ENCODE measurements around the gene ARF3.

GRCh38 chr12:48960834-48961233 is 3.5 kb upstream of the ARF3 start:
- TF ChIP-seq EZH2phosphoT487 (IDR thresholded peaks at IDR 0.05; ENCODE audit: insufficient read depth, low read depth) (no peak), EZH2 (IDR thresholded peaks at IDR 0.05; ENCODE audit: insufficient read depth, poor library complexity, severe bottlenecking) (no peak)

Data from GM23248 (cell line).